ENCODE measurements around the gene INPP5A. TPM values are rescaled to one million over a fixed set of nuclear protein-coding genes. Genes with fewer than 3 reads are reported as not detected.

The INPP5A gene
- total RNA-seq, 1 donor from 2014 or later = 45.2 TPM

- Mint-ChIP-seq H3K4me1 (ENCODE audit: unreplicated experiment) (peaks cover 9% of the 10 kb centered on the region), H3K27me3 (ENCODE audit: unreplicated experiment) (peaks cover 2% of the 10 kb centered on the region), H3K9me3 (ENCODE audit: unreplicated experiment) (no peaks in the 10 kb centered on the region), H3K27ac (ENCODE audit: unreplicated experiment) (no peak overlapping the region), H3K4me3 (ENCODE audit: unreplicated experiment) (no peak overlapping the region), H3K36me3 (ENCODE audit: low read depth, unreplicated experiment) (peaks cover 5% of the 10 kb centered on the region)
- no peak for DNase-seq (ENCODE audit: low spot score)
- TF ChIP-seq, protein P1, sequence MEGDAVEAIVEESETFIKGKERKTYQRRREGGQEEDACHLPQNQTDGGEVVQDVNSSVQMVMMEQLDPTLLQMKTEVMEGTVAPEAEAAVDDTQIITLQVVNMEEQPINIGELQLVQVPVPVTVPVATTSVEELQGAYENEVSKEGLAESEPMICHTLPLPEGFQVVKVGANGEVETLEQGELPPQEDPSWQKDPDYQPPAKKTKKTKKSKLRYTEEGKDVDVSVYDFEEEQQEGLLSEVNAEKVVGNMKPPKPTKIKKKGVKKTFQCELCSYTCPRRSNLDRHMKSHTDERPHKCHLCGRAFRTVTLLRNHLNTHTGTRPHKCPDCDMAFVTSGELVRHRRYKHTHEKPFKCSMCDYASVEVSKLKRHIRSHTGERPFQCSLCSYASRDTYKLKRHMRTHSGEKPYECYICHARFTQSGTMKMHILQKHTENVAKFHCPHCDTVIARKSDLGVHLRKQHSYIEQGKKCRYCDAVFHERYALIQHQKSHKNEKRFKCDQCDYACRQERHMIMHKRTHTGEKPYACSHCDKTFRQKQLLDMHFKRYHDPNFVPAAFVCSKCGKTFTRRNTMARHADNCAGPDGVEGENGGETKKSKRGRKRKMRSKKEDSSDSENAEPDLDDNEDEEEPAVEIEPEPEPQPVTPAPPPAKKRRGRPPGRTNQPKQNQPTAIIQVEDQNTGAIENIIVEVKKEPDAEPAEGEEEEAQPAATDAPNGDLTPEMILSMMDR (IDR thresholded peaks at IDR 0.05; ENCODE audit: unreplicated experiment) = no peak
These were observed 184.1 kb downstream of the INPP5A start for GRCh38 chr10:132721725-132722124.

- Mint-ChIP-seq H3K27me3 (ENCODE audit: unreplicated experiment) (peaks cover 4% of the 10 kb centered on the region), H3K27ac (ENCODE audit: unreplicated experiment) (no peak overlapping the region), H3K4me3 (ENCODE audit: unreplicated experiment) (no peak overlapping the region), H3K9me3 (ENCODE audit: unreplicated experiment) (no peaks in the 10 kb centered on the region), H3K4me1 (ENCODE audit: unreplicated experiment) (peaks cover 9% of the 10 kb centered on the region), H3K36me3 (ENCODE audit: low read depth, unreplicated experiment) (peaks cover 9% of the 10 kb centered on the region)
- TF ChIP-seq, protein P1 (IDR thresholded peaks at IDR 0.05; ENCODE audit: unreplicated experiment) = no peak
- no peak for DNase-seq (ENCODE audit: low spot score)
These were observed 185.1 kb downstream of the INPP5A start for GRCh38 chr10:132722394-132723329.

DNA sequence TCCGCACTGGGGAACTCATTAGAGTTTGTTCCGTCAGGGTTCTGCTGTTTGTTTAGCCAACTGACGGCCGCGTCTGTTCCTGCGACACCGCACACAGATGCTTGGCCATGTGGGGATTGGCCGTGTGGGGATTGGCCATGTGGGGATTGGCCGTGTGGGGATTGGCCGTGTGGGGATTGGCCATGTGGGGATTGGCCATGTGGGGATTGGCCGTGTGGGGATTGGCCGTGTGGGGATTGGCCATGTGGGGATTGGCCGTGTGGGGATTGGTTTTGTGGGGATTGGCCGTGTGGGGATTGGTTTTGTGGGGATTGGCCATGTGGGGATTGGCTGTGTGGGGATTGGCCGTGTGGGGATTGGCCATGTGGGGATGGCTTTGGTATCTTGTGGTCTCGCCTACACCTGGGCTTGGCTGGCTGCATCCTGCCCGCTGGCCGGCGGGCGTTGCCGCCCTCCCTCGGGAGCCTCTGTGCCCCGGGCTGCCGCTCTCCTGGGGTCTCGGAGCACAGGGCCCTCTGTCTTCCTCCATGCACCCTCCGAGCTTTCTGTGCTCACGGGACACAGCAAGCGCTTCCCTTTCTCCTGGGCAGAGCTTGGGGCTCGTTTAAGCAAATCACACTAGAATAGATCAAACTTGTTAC lies 185.9 kb downstream of the INPP5A start:
- no peak for DNase-seq (ENCODE audit: low spot score)
- H3K4me1 Mint-ChIP-seq (ENCODE audit: unreplicated experiment) = peaks cover 9% of the 10 kb centered on the region
- H3K9me3 Mint-ChIP-seq (ENCODE audit: unreplicated experiment) = no peaks in the 10 kb centered on the region
- no peak overlapping the region for H3K4me3 Mint-ChIP-seq (ENCODE audit: unreplicated experiment)
- TF ChIP-seq, protein P1 (IDR thresholded peaks at IDR 0.05; ENCODE audit: unreplicated experiment) = no peak
- peaks cover 5% of the 10 kb centered on the region for H3K27me3 Mint-ChIP-seq (ENCODE audit: unreplicated experiment)
- peaks cover 12% of the 10 kb centered on the region for H3K36me3 Mint-ChIP-seq (ENCODE audit: low read depth, unreplicated experiment)
- no peak overlapping the region for H3K27ac Mint-ChIP-seq (ENCODE audit: unreplicated experiment)

DNA sequence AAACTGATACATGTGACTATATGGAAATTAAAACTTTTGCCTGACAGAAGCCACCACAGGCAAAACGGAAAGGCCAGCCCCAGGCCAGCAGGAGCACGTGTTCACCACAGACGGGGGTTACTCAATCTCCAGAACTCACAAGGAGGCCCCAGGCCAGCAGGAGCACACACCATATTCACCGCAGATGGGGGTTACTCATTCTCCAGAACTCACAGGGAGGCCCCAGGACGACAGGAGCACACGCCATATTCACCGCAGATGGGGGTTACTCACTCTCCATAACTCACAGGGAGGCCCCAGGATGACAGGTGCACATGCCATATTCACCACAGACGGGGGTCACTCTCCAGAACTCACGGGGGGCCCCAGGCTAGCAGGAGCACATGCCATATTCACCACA lies 186.9 kb downstream of the INPP5A start:
- Mint-ChIP-seq H3K4me1 (ENCODE audit: unreplicated experiment) (peaks cover 9% of the 10 kb centered on the region), H3K36me3 (ENCODE audit: low read depth, unreplicated experiment) (peaks cover 12% of the 10 kb centered on the region), H3K27me3 (ENCODE audit: unreplicated experiment) (peaks cover 5% of the 10 kb centered on the region), H3K9me3 (ENCODE audit: unreplicated experiment) (no peaks in the 10 kb centered on the region), H3K4me3 (ENCODE audit: unreplicated experiment) (no peak overlapping the region), H3K27ac (ENCODE audit: unreplicated experiment) (no peak overlapping the region)
- TF ChIP-seq, protein P1 (IDR thresholded peaks at IDR 0.05; ENCODE audit: unreplicated experiment) = no peak
- no peak for DNase-seq (ENCODE audit: low spot score)

DNA sequence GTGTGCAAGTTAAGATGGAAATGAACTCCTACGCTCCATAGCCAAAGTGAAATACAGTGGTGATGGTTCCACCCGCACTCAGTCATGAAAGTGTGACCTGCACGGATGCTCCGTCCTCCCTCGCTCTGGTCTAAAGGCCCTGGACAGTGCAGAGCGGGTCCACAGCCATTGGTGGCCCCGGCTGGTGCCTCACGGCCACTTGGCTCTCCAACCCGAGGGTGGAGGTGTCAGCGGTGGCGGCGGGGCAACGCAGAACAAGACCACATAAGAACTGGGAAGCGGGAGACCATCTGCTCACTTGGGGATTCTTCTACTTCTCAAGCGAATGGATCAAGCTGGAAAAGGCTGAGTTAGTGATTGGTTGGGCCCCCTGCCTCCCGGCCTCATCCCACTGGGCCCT lies 187.6 kb downstream of the INPP5A start:
- H3K36me3 Mint-ChIP-seq (ENCODE audit: low read depth, unreplicated experiment) = peaks cover 12% of the 10 kb centered on the region
- no peaks in the 10 kb centered on the region for H3K9me3 Mint-ChIP-seq (ENCODE audit: unreplicated experiment)
- H3K27me3 Mint-ChIP-seq (ENCODE audit: unreplicated experiment) = peaks cover 9% of the 10 kb centered on the region
- TF ChIP-seq, protein P1 (IDR thresholded peaks at IDR 0.05; ENCODE audit: unreplicated experiment) = no peak
- H3K4me3 Mint-ChIP-seq (ENCODE audit: unreplicated experiment) = no peak overlapping the region
- H3K27ac Mint-ChIP-seq (ENCODE audit: unreplicated experiment) = no peak overlapping the region
- no peak for DNase-seq (ENCODE audit: low spot score)
- H3K4me1 Mint-ChIP-seq (ENCODE audit: unreplicated experiment) = peaks cover 9% of the 10 kb centered on the region

Data from endothelial cell (in vitro differentiated cells).